Esophagus muscularis mucosa (tissue), 4 donors: Measurements from ENCODE around the gene MLF2. TPM values are rescaled to one million over a fixed set of nuclear protein-coding genes. Genes with fewer than 3 reads are reported as not detected.

Experiments used
- DNase-seq: peaks from one replicate; pipeline ENCODE4 v3.0.0-alpha.2; 2017; ENCODE audit errors: extremely low spot score
- H3K27ac ChIP-seq, 4 donors: fragments of 200-600 bp; sonication (generic); replicated peaks in 1 of 4; 1 replicate in 3 of 4; 2 replicates in 1 of 4; pipeline ENCODE4 v1.5.1; 2016 to 2019; ENCODE audit warnings: mild to moderate bottlenecking in 1 of 4
- H3K27me3 ChIP-seq, 4 donors: fragments of 200-600 bp; sonication (generic); one replicate each; pipeline versions ENCODE4 v1.5.1 to v1.6.0; 2016 to 2019
- H3K36me3 ChIP-seq, 4 donors: fragments of 200-600 bp; sonication (generic); one replicate each; pipeline ENCODE4 v1.5.1; 2016 to 2019
- H3K4me1 ChIP-seq, 4 donors: fragments of 200-600 bp; sonication (generic); one replicate each; pipeline ENCODE4 v1.5.1; 2016 to 2019
- H3K4me3 ChIP-seq, 4 donors: fragments of 200-600 bp; sonication (generic); 1 replicate in 2 of 4; 2 replicates in 2 of 4; pipeline ENCODE4 v1.5.1; 2016 to 2019; ENCODE audit warnings: mild to moderate bottlenecking in 4 of 4, moderate library complexity in 1 of 4
- H3K9me3 ChIP-seq, 4 donors: fragments of 200-600 bp; sonication (generic); 1 replicate in 3 of 4; 2 replicates in 1 of 4; pipeline ENCODE4 v1.5.1; 2016 to 2019
- CTCF ChIP-seq, 3 experiments: fragments of 200-600 bp in 2 of 3; fragments of 450-650 bp in 1 of 3; sonication (generic) in 2 of 3; IDR thresholded peaks; one replicate each; pipeline ENCODE4 v1.5.1; 2017 to 2019; ENCODE audit warnings: antibody characterized with exemption in 3 of 3, mild to moderate bottlenecking in 2 of 3, moderate library complexity in 1 of 3
- EP300 ChIP-seq: sonication (generic); formaldehyde crosslinking; IDR thresholded peaks from one replicate; pipeline ENCODE4 v1.6.1; 2017; ENCODE audit warnings: antibody characterized with exemption
- POLR2A ChIP-seq: fragments of 450-650 bp; IDR thresholded peaks from one replicate; pipeline ENCODE4 v1.6.1; 2017; ENCODE audit warnings: antibody characterized with exemption, moderate library complexity, mild to moderate bottlenecking, low read depth
- POLR2AphosphoS5 ChIP-seq, 2 donors: sonication (generic); formaldehyde crosslinking; IDR thresholded peaks; one replicate each; pipeline ENCODE4 v1.6.1; 2017; ENCODE audit warnings: antibody characterized with exemption in 2 of 2
- WGBS: methylation state at CpG from one replicate; pipeline ENCODE4 v1.1.5; 2018; 5-methylcytosine and 5-hydroxymethylcytosine counted together
- intact Hi-C: fragments of 100-400 bp; cut with DNase I; formaldehyde crosslinking; loops from one replicate; pipeline ENCODE4 v1.15.1; 2023
- total RNA-seq, 4 donors: library from RNA; depleted of rRNA; stranded (reverse); fragments of >200 nt; gene quantifications; one replicate each; pipeline versions ENCODE4 v1.1.0 to v1.2.1, GENCODE V29; 2016

The MLF2 gene
- total RNA-seq, 4 donors from 2014 or later: 169 to 247 (median 214) TPM

GRCh38 chr12:6765634-6766581 lies 13.0 kb upstream of the MLF2 start, which contains the start of gene PTMS:
PTMS (plus strand) TSS chr12:6766363; CDS start chr12:6766706, 343 bp downstream.
- Histone ChIP-seq H3K4me3 (peak within 1 kb of the TSS; percentile 63 to 93 (median 78)), H3K4me1 (peaks cover 47 to 71% (median 67%) of the 10 kb centered on the region in 4 donors), H3K36me3 (peaks cover 10 to 17% (median 16%) of the 10 kb centered on the region in 4 donors), H3K9me3 (no peaks in the 10 kb centered on the region), H3K27ac (peak within 1 kb of the TSS; percentile 95 to 100 (median 96)), H3K27me3 (no peaks in the 10 kb centered on the region)
- intact Hi-C loops: loop anchor here (1.0 kb wide), 1 partner anchor 13 kb away; the partner anchor contains the start of gene MLF2
- WGBS: 4% methylated on average over 37 of the region's 63 CpGs
- TF ChIP-seq POLR2A (peak; percentile 69), EP300 (no peak), POLR2AphosphoS5 (IDR thresholded peaks at IDR 0.05) (peak; percentile 90 to 96)
- peak; percentile 95 for DNase-seq

DNA sequence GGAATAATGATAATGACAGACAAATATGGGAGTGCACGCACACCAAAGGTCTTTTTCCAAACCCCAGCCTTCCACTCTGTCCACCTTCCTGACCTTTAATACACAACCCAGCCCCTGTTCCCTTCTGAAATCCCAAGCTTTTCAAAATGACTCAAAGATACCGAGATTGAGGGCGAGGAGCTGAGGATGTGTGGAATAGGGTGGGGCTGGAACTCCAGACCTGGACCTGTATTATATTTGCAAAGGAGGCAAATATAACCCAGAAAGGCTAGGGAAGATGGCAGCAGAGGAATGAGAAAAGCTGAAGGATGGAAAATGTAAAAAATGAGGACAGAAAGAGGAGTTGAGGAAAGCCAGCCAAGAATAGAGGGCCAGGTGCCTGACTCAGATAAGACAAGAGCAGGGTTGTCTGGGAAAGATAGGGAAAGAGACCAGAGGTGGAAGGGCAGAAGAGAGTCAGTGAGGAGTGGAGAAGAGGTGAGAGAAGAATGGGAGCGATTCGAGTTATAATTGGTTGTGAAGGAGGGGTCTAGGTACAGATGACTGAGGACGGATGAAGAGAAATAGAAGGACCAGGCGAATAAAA lies 12.2 kb upstream of the MLF2 start:
- H3K27me3 ChIP-seq: no peaks in the 10 kb centered on the region
- WGBS: 33% methylated on average over 7 of the region's 7 CpGs
- DNase-seq: no peak
- H3K27ac ChIP-seq: peak overlapping the region; percentile 95 to 100 (median 96)
- peaks cover 47 to 63% (median 59%) of the 10 kb centered on the region in 4 donors for H3K4me1 ChIP-seq
- no peaks in the 10 kb centered on the region for H3K9me3 ChIP-seq
- peak overlapping the region; percentile 63 to 93 (median 78) for H3K4me3 ChIP-seq
- intact Hi-C loops: no loop called here
- no peak for TF ChIP-seq POLR2A
- TF ChIP-seq EP300: no peak
- no peak for TF ChIP-seq POLR2AphosphoS5 (IDR thresholded peaks at IDR 0.05)
- no peak for TF ChIP-seq CTCF (IDR thresholded peaks at IDR 0.05)
- peaks cover 6 to 10% (median 9%) of the 10 kb centered on the region in 4 donors for H3K36me3 ChIP-seq

GRCh38 chr12:6764011-6764828 lies 11.3 kb upstream of the MLF2 start:
- intact Hi-C loops: no loop called here
- Histone ChIP-seq H3K4me3 (peak overlapping the region; percentile 40 to 93 (median 61)), H3K27me3 (no peaks in the 10 kb centered on the region), H3K9me3 (no peaks in the 10 kb centered on the region), H3K36me3 (peaks cover 0 to under 1% (median 0%) of the 10 kb centered on the region in 4 donors), H3K4me1 (peaks cover 46 to 54% (median 50%) of the 10 kb centered on the region in 4 donors), H3K27ac (peak overlapping the region; percentile 95 to 100 (median 96))
- under 1% methylated on average over 16 of the region's 16 CpGs for WGBS
- TF ChIP-seq CTCF (IDR thresholded peaks at IDR 0.05) (no peak), POLR2AphosphoS5 (IDR thresholded peaks at IDR 0.05) (peak; percentile 77 to 85)
- DNase-seq: peak; percentile 98

GRCh38 chr12:6763380-6763779 lies 10.4 kb upstream of the MLF2 start:
- intact Hi-C loops: no loop called here
- TF ChIP-seq POLR2A (no peak), EP300 (no peak)

GRCh38 chr12:6759741-6760140 lies 6.8 kb upstream of the MLF2 start:
- Histone ChIP-seq H3K4me3 (no peak overlapping the region), H3K27ac (no peak overlapping the region), H3K27me3 (no peaks in the 10 kb centered on the region), H3K4me1 (peaks cover 18 to 23% (median 21%) of the 10 kb centered on the region in 4 donors), H3K9me3 (no peaks in the 10 kb centered on the region), H3K36me3 (no peaks in the 10 kb centered on the region)
- TF ChIP-seq EP300 (no peak), POLR2AphosphoS5 (IDR thresholded peaks at IDR 0.05) (no peak), CTCF (IDR thresholded peaks at IDR 0.05) (no peak), POLR2A (no peak)
- WGBS: 81% methylated on average over 5 of the region's 5 CpGs
- no peak for DNase-seq
- intact Hi-C loops: no loop called here

More at GRCh38 chr12:6763380-6763779, 10.4 kb upstream of the MLF2 start:
- H3K27me3 ChIP-seq: no peaks in the 10 kb centered on the region
- H3K4me3 ChIP-seq: peak overlapping the region; percentile 40 to 93 (median 61)
- H3K27ac ChIP-seq: peak overlapping the region; percentile 95 to 100 (median 96)
- no peaks in the 10 kb centered on the region for H3K36me3 ChIP-seq
- WGBS: 61% methylated on average over 4 of the region's 4 CpGs
- peaks cover 37 to 46% (median 41%) of the 10 kb centered on the region in 4 donors for H3K4me1 ChIP-seq
- no peak for DNase-seq
- no peaks in the 10 kb centered on the region for H3K9me3 ChIP-seq
